ENCODE results near the gene OASL.

The OASL gene

DNA sequence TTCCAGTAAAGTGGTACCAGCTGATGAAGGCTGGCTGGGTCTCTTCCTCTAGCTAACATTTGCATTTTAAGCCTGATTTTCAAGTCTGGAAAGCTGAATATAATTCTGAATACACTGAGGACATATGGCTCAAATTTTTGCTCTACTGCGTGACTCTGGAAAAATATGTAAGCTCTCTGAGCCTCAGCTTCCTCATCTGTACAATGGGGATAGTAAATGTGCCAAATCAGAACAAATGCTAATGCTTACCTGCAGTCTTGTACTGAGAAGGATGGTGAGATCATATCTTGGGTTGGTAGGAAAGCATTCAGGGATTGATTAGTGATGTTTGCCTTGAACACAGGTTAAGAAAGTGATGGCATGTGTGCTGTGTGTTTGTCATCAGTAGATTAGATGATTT lies 46.1 kb downstream of the OASL start:
- no peak for DNase-seq (ENCODE audit: low read depth in 1 of 2, low spot score in 1 of 2)

DNA sequence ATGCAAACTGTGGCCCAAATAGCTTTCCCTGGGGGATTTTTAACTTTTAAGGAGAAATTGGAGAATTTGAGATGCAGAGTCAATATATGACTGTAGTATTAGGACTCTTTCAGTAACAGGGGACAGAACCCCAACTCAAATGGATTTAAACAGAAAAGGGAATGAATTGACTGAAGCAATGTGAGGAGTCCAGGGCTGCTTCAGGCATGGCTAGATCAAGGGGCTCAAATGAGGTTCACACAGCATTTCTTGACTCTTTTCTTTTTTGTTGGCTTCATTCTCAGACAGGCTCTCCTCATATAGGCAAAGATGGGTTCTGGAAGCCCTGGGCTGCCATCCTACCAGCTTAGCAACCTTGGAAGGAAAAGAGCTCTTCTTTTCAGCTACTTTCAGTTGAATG lies 47.1 kb downstream of the OASL start:
- no peak for DNase-seq (ENCODE audit: low read depth in 1 of 2, low spot score in 1 of 2)

- DNase-seq (ENCODE audit: low read depth in 1 of 2, low spot score in 1 of 2): no peak
These were observed 48.5 kb downstream of the OASL start for GRCh38 chr12:120990487-120991055.

- no peak for DNase-seq (ENCODE audit: low read depth in 1 of 2, low spot score in 1 of 2)
These were observed 49.4 kb downstream of the OASL start for GRCh38 chr12:120989687-120990086.

- DNase-seq (ENCODE audit: low read depth in 1 of 2, low spot score in 1 of 2): no peak
These were observed 50.4 kb downstream of the OASL start for GRCh38 chr12:120988658-120989057.

- DNase-seq (ENCODE audit: low read depth in 1 of 2, low spot score in 1 of 2): no peak
These were observed 50.8 kb downstream of the OASL start for GRCh38 chr12:120988234-120988633.

DNA sequence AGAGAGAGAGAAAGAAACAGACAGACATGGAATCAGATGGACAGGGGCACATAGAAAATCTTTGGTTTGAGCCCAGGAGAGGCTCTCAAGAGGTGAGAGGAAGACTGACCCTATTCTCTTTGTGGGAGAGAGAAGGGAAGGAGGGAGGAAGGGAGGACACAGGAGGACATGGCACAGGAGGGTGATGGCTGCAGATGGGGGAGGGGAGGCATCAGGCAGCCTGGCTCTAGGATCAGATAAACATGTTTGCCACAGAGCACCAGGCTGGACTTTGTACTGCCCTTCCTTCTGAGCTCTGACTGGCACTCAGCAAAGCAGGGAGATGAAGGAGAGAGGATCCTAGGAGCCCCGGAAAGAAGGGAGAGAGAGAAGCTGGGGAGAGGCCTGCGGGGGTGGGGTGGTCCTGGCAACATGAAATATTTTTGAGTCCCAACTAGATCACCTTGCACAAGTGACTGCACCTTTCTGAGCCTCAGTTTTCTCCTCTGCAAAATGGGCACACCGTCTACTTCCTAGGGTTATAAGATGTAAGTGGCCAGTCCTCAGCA lies 54.6 kb downstream of the OASL start:
- DNase-seq (ENCODE audit: low read depth in 1 of 2, low spot score in 1 of 2): no peak

DNA sequence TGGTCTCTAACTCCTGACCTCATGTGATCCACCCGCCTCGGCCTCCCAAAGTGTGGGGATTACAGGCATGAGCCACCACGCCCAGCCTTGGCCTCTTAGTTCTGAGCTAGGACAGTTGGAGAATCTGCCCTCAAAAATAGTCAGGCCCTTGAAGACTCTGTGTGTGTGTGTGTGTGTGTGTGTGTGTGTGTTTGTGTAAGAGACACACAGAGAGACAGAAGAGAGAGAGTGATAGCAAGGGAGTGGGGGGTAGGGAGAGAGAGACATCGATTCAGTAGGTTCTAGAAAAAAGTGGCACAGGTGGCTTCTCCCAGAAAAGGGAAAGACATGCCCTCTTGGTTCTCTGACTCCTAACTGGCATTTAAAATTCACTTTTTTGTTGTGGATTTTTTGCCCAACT lies 55.3 kb downstream of the OASL start:
- no peak for DNase-seq (ENCODE audit: low read depth in 1 of 2, low spot score in 1 of 2)

GRCh38 chr12:120982659-120983058 lies 56.4 kb downstream of the OASL start:
- no peak for DNase-seq (ENCODE audit: low read depth in 1 of 2, low spot score in 1 of 2)

GRCh38 chr12:120981407-120981941 lies 57.6 kb downstream of the OASL start:
- DNase-seq (ENCODE audit: low read depth in 1 of 2, low spot score in 1 of 2): no peak

DNA sequence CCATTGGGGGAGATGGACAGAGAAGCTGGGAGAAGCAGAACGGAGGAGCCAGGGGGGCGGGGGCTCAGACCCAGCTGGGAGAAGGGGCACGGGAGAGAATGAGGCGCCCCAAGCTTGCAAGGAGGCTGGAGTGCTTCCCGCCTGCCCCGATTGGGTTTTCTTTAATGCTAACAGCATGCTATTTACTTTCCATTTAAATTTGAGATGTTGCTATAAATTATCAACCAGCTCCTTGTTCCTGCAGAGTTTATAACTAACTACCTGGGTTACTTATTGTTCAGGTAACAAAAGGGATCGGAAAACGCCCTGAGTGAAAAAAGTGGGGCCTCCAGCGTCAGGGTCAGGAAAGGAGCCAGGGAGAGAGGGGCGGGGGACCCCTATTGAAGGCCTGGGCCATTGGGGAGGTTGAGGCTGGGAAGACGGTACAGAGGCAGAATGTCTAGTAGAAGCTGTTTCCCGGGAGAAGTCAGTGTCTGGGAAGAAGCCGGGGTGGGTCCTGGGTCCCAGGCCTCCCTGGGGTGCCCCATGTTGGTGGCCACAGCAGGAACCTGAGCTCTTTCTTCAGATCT lies 58.2 kb downstream of the OASL start:
- no peak for DNase-seq (ENCODE audit: low read depth in 1 of 2, low spot score in 1 of 2)

DNA sequence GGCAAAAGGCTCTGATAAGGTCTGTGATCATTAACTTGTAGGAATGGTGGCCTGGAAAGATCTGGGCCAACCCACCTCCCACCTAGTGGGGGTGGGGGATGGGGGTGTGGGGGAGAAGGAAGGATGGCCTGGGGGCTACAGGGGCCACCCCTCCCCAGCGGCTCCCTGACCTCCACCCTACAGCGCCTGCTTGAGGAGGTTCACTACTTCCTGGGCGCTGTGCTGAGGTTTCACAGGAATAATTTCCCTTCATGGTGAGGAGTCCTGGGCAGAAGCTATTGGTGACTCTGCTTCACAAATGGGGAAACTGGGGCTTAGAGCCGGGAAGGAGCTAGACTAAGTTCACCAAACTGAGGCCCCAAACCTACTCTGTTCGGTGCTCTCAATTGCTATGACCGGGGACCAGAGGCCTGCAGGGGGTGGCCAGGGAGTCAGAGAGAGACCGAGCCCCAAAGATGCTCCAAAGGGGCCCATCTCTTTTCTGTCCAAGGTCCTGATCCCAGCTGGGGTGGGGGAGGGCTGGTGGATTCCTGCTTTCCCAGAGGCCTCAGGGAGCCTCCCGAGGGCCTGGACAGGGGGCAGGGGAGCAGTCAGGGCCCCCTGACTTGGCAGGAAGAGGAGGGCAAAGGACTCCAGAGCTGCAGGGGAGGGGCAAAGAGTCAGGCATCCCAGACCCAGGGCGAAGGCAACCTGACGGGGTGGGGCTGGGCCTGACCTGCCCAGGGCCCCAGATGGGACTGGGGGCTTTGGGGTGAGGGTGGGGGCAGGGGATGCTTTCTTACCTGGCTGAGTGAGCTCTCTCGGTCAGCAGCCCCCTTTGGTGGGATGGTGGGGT lies 59.0 kb downstream of the OASL start:
- no peak for DNase-seq (ENCODE audit: low read depth in 1 of 2, low spot score in 1 of 2)

DNA sequence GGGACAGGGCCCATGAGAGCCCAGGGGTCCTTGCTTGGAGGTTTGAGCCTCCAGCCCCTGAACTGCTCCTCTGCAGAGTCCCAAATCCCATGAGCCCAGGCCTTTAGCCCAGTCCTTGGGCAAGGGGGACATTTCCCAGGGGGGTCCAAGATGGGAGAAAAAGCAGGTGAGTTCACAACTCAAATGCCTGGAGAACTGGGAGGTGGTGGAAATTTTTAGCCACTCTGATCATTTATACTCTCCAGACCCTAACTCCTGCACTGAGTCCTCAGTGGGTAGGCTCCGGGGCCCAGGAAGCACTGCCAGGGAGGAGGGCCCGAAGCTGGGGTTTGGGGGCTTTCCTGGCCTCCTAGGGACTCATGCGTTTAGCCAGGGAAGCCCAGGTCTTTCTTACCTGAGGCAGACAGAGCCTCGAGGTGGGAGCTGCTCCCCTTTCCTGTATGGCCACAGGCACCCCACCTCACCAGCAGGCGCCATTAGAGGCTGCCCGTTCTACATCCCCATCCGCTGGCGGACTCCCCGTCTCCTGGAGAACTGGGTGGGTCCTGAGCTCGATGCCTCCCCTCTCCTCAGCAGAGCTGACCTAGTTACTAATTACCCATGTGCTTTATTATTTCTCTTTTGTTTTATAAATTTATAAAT lies 59.7 kb downstream of the OASL start:
- no peak for DNase-seq (ENCODE audit: low read depth in 1 of 2, low spot score in 1 of 2)

- DNase-seq (ENCODE audit: low read depth in 1 of 2, low spot score in 1 of 2): no peak
These were observed 60.5 kb downstream of the OASL start, which contains the start of gene HNF1A for GRCh38 chr12:120978296-120979219. TSS of gene HNF1A (plus strand) at chr12:120978543. CDS start at chr12:120978769, 226 bp downstream.

DNA sequence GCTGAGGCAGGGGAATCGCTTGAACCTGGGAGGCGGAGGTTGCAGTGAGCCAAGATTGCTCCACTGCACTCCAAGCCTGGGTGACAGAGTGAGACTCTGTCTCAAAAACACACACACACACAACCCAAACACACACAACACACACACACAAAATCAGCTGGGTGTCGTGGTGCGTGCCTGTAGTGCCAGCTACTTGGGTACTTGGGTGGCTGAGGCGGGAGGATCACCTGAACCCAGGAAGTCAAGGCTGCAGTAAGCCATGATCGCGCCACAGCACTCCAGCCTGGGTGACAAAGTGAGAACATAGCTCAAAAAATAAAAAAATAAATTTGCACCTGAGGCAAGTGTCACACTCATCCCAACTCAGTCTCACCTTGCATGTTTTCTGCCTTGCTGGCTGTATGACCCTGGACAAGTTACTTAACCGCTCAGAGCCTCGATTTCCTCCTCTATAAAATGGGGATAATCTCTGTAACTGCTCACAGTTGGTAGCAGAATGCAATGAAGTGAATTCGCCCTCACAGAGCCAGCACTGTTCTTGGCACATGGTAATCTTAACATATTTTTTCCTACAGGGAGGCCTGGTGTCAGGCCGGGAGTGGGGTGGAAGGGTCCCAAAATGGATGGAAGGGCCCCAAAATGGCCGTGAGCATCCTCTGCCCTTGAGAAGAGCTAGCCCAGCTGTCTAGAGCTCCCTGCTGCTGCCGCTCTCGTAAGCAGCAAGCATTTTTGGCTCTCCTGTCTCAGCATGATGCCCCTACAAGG lies 61.3 kb downstream of the OASL start:
- no peak for DNase-seq (ENCODE audit: low read depth in 1 of 2, low spot score in 1 of 2)

- no peak for DNase-seq (ENCODE audit: low read depth in 1 of 2, low spot score in 1 of 2)
These were observed 66.0 kb downstream of the OASL start for GRCh38 chr12:120972870-120973543.

GRCh38 chr12:120971299-120972180 lies 67.5 kb downstream of the OASL start:
- DNase-seq (ENCODE audit: low read depth in 1 of 2, low spot score in 1 of 2): no peak

DNA sequence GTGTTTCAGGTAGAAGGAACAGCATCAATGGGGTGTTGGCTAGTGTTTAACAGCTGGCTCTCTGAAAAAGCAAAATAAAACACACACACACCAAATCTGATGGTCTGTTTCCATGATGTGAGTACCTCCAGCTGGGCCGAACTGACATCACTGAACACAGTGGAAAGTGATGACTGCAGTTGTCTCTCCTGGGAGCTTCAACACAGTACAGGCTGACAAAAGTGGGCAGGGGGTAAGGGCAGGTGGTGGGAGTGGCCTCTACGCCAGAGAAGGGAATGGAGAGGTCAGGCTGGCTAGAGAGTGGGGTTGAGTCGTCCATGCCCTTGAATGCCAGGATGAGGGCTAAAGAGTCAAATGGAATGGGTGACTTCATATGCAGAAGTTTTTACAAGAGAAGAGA lies 68.7 kb downstream of the OASL start:
- DNase-seq (ENCODE audit: low read depth in 1 of 2, low spot score in 1 of 2): no peak

Measured in stimulated activated CD4-positive, alpha-beta T cell treated with anti-CD3 and anti-CD28 coated beads, Interleukin-15, amount 100 ng/mL, for 1 hour (primary cell).